ENCODE results near the gene STRIP1.

Gene STRIP1

GRCh38 chr1:110048923-110049601, 14.6 kb downstream of the STRIP1 start:
- Histone ChIP-seq H3K9me3 (ENCODE audit: control insufficient read depth, low read length) (no peaks in the 10 kb centered on the region), H2AFZ (no peak overlapping the region), H3K36me3 (ENCODE audit: control insufficient read depth, insufficient read depth, low read length) (no peaks in the 10 kb centered on the region), H3K9ac (no peak overlapping the region), H3K4me2 (ENCODE audit: low read length) (no peak overlapping the region), H3K4me3 (ENCODE audit: low read depth, low read length) (no peak overlapping the region), H3K4me1 (peaks cover 1% of the 10 kb centered on the region), H3K79me2 (no peaks in the 10 kb centered on the region), H3K27ac (no peak overlapping the region), H3K27me3 (ENCODE audit: control insufficient read depth, insufficient read depth, low read length) (no peaks in the 10 kb centered on the region)
- TF ChIP-seq CTCF (IDR thresholded peaks at IDR 0.05), result no peak

GRCh38 chr1:110049801-110050601, 15.6 kb downstream of the STRIP1 start:
- Histone ChIP-seq H3K36me3 (ENCODE audit: control insufficient read depth, insufficient read depth, low read length) (no peaks in the 10 kb centered on the region), H3K4me2 (ENCODE audit: low read length) (no peak overlapping the region), H3K9ac (no peak overlapping the region), H3K27me3 (ENCODE audit: control insufficient read depth, insufficient read depth, low read length) (no peaks in the 10 kb centered on the region), H2AFZ (no peak overlapping the region), H3K9me3 (ENCODE audit: control insufficient read depth, low read length) (no peaks in the 10 kb centered on the region), H3K27ac (no peak overlapping the region), H3K4me1 (no peaks in the 10 kb centered on the region), H3K79me2 (no peaks in the 10 kb centered on the region), H3K4me3 (ENCODE audit: low read depth, low read length) (no peak overlapping the region)
- no peak for TF ChIP-seq CTCF (IDR thresholded peaks at IDR 0.05)

GRCh38 chr1:110050602-110051261, 16.3 kb downstream of the STRIP1 start:
- Histone ChIP-seq H3K79me2 (no peaks in the 10 kb centered on the region), H3K27ac (no peak overlapping the region), H3K36me3 (ENCODE audit: control insufficient read depth, insufficient read depth, low read length) (no peaks in the 10 kb centered on the region), H2AFZ (no peak overlapping the region), H3K9ac (no peak overlapping the region), H3K4me2 (ENCODE audit: low read length) (no peak overlapping the region), H3K27me3 (ENCODE audit: control insufficient read depth, insufficient read depth, low read length) (no peaks in the 10 kb centered on the region), H3K9me3 (ENCODE audit: control insufficient read depth, low read length) (no peaks in the 10 kb centered on the region), H3K4me1 (no peaks in the 10 kb centered on the region), H3K4me3 (ENCODE audit: low read depth, low read length) (no peak overlapping the region)
- TF ChIP-seq CTCF (IDR thresholded peaks at IDR 0.05), result no peak

GRCh38 chr1:110051262-110051648, 16.8 kb downstream of the STRIP1 start:
- Histone ChIP-seq H3K4me2 (ENCODE audit: low read length) (no peak overlapping the region), H3K27me3 (ENCODE audit: control insufficient read depth, insufficient read depth, low read length) (no peaks in the 10 kb centered on the region), H3K36me3 (ENCODE audit: control insufficient read depth, insufficient read depth, low read length) (no peaks in the 10 kb centered on the region), H3K79me2 (no peaks in the 10 kb centered on the region), H3K9me3 (ENCODE audit: control insufficient read depth, low read length) (no peaks in the 10 kb centered on the region), H2AFZ (no peak overlapping the region), H3K4me3 (ENCODE audit: low read depth, low read length) (no peak overlapping the region), H3K4me1 (no peaks in the 10 kb centered on the region), H3K27ac (no peak overlapping the region), H3K9ac (no peak overlapping the region)
- no peak for TF ChIP-seq CTCF (IDR thresholded peaks at IDR 0.05)
